Prostate gland (tissue), 2 donors: ENCODE measurements around the gene SLC25A29.

ENCODE experiments used
- POLR2A ChIP-seq: fragments of 450-650 bp; IDR thresholded peaks from one replicate; pipeline ENCODE4 v1.6.1; 2016; ENCODE audit warnings: antibody characterized with exemption, mild to moderate bottlenecking
- POLR2AphosphoS5 ChIP-seq: sonication (generic); formaldehyde crosslinking; IDR thresholded peaks from one replicate; pipeline ENCODE4 v1.6.1; 2017; ENCODE audit warnings: antibody characterized with exemption
- TF ChIP-seq, protein P1 (sequence below), 4 experiments: fragments of 200-600 bp in 2 of 4; fragments of 450-650 bp in 2 of 4; sonication (generic) in 2 of 4; IDR thresholded peaks; 1 replicate in 3 of 4; 2 replicates in 1 of 4; pipeline ENCODE4 v1.5.1; 2016 to 2019; ENCODE audit warnings: antibody characterized with exemption in 4 of 4, mild to moderate bottlenecking in 2 of 4, moderate library complexity in 2 of 4

DNA sequence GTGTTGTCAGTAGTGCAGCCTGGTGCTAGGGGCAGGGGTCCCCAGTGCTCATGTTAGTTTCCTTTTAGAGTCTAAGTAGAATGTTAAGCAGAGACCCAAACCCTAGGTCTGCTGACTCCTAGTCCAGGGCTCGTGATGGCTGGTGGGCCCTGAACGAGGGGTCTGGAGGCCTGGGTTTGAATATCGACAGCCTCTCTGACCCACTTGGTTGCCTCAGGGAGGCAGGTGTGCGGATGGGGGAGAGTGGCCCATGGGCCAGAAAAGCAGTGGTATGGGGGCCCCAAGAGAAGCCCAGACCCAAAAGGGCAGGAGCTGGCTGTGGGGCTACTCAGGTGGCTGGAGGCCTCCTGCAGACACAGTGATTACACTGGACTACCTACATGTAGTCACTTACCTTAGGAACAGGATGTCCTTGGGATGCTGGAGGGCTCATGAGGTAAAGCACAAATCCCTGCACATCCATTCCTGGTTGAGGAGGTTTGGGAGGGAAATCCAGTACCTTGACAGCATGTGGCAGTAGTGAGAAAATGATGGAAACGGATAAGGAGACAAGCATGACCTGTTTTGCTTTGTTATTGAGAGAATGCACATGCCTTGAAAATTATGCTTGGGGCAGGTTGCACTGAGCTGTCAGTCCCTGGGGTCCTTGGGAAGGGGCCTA, 1.7 kb upstream of the SLC25A29 start:
- TF ChIP-seq POLR2A, result no peak
- TF ChIP-seq POLR2AphosphoS5, result no peak
- TF ChIP-seq, protein P1, sequence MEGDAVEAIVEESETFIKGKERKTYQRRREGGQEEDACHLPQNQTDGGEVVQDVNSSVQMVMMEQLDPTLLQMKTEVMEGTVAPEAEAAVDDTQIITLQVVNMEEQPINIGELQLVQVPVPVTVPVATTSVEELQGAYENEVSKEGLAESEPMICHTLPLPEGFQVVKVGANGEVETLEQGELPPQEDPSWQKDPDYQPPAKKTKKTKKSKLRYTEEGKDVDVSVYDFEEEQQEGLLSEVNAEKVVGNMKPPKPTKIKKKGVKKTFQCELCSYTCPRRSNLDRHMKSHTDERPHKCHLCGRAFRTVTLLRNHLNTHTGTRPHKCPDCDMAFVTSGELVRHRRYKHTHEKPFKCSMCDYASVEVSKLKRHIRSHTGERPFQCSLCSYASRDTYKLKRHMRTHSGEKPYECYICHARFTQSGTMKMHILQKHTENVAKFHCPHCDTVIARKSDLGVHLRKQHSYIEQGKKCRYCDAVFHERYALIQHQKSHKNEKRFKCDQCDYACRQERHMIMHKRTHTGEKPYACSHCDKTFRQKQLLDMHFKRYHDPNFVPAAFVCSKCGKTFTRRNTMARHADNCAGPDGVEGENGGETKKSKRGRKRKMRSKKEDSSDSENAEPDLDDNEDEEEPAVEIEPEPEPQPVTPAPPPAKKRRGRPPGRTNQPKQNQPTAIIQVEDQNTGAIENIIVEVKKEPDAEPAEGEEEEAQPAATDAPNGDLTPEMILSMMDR (IDR thresholded peaks at IDR 0.05), result no peak
